ENCODE results near the gene DTWD2. TPM values are rescaled to one million over a fixed set of nuclear protein-coding genes. Genes with fewer than 3 reads are reported as not detected.

DTWD2 gene
- total RNA-seq, 1 experiment from 2014 or later: 10.0 TPM

GRCh38 chr5:119022773-119023172 is 34.4 kb upstream of the DTWD2 start:
- DNase-seq (ENCODE audit: low read depth, low spot score) (no peak), ATAC-seq (no peak)
- Histone ChIP-seq H3K4me1 (ENCODE audit: control insufficient read depth, insufficient read depth, low read length) (no peaks in the 10 kb centered on the region), H3K36me3 (ENCODE audit: control insufficient read depth, insufficient read depth, low read length) (no peaks in the 10 kb centered on the region), H3K27me3 (ENCODE audit: control insufficient read depth, insufficient read depth, low read length) (no peaks in the 10 kb centered on the region), H3K9me3 (ENCODE audit: control insufficient read depth, insufficient read depth, low read depth, low read length) (no peaks in the 10 kb centered on the region), H3K4me3 (ENCODE audit: low read depth in 2 of 2, low read length in 2 of 2) (no peak overlapping the region), H3K27ac (ENCODE audit: low read length) (no peak overlapping the region)
- intact Hi-C loops (cut with micrococcal nuclease; ENCODE audit: unreplicated experiment) (loop anchor here (2.0 to 10.0 kb wide), 2 partner anchors 312 to 390 kb away; no protein-coding TSS in a partner anchor), in situ Hi-C loops (cut with HindIII; ENCODE audit: low pct_unique_long_range_greater_than_20kb, low sequenced_read_pairs) (no loop called here)
- TF ChIP-seq TCF7L2 (IDR thresholded peaks at IDR 0.05; ENCODE audit: low read depth, low read length) (no peak), POLR2AphosphoS5 (IDR thresholded peaks at IDR 0.05; ENCODE audit: low read depth, low read length) (no peak), SIN3A (IDR thresholded peaks at IDR 0.05; ENCODE audit: borderline replicate concordance, insufficient read depth, low read depth, low read length) (no peak), CTCF (IDR thresholded peaks at IDR 0.05) (no peak)
- TF ChIP-seq, protein P1, sequence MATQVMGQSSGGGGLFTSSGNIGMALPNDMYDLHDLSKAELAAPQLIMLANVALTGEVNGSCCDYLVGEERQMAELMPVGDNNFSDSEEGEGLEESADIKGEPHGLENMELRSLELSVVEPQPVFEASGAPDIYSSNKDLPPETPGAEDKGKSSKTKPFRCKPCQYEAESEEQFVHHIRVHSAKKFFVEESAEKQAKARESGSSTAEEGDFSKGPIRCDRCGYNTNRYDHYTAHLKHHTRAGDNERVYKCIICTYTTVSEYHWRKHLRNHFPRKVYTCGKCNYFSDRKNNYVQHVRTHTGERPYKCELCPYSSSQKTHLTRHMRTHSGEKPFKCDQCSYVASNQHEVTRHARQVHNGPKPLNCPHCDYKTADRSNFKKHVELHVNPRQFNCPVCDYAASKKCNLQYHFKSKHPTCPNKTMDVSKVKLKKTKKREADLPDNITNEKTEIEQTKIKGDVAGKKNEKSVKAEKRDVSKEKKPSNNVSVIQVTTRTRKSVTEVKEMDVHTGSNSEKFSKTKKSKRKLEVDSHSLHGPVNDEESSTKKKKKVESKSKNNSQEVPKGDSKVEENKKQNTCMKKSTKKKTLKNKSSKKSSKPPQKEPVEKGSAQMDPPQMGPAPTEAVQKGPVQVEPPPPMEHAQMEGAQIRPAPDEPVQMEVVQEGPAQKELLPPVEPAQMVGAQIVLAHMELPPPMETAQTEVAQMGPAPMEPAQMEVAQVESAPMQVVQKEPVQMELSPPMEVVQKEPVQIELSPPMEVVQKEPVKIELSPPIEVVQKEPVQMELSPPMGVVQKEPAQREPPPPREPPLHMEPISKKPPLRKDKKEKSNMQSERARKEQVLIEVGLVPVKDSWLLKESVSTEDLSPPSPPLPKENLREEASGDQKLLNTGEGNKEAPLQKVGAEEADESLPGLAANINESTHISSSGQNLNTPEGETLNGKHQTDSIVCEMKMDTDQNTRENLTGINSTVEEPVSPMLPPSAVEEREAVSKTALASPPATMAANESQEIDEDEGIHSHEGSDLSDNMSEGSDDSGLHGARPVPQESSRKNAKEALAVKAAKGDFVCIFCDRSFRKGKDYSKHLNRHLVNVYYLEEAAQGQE (IDR thresholded peaks at IDR 0.05; ENCODE audit: insufficient read depth in 1 of 2, low read depth in 2 of 2, low read length in 1 of 2): no peak
- CTCF ChIA-PET: interaction anchor here (1.5 kb wide), 1 partner anchor 389 kb away, joined by 6 read pairs; no protein-coding TSS in a partner anchor
- POLR2A ChIA-PET: no interaction called here
- BruUV-seq (replicated peaks): no TSS peak

- intact Hi-C loops (cut with micrococcal nuclease; ENCODE audit: unreplicated experiment) (loop anchor here (2.0 to 10.0 kb wide), 2 partner anchors 313 to 391 kb away; no protein-coding TSS in a partner anchor), in situ Hi-C loops (cut with HindIII; ENCODE audit: low pct_unique_long_range_greater_than_20kb, low sequenced_read_pairs) (no loop called here)
- Histone ChIP-seq H3K27ac (ENCODE audit: low read length) (no peak overlapping the region), H3K27me3 (ENCODE audit: control insufficient read depth, insufficient read depth, low read length) (no peaks in the 10 kb centered on the region), H3K4me3 (ENCODE audit: low read depth in 2 of 2, low read length in 2 of 2) (no peak overlapping the region), H3K9me3 (ENCODE audit: control insufficient read depth, insufficient read depth, low read depth, low read length) (no peaks in the 10 kb centered on the region), H3K4me1 (ENCODE audit: control insufficient read depth, insufficient read depth, low read length) (no peaks in the 10 kb centered on the region), H3K36me3 (ENCODE audit: control insufficient read depth, insufficient read depth, low read length) (no peaks in the 10 kb centered on the region)
- ATAC-seq (peak; percentile 60; the same call in 1 of the 2 replicates), DNase-seq (ENCODE audit: low read depth, low spot score) (peak; percentile 30)
- ChIA-PET CTCF (interaction anchor here (1.5 kb wide), 2 partner anchors 313 to 390 kb away, joined by 6 read pairs; no protein-coding TSS in a partner anchor), POLR2A (no interaction called here)
- no peak for TF ChIP-seq TCF7L2 (IDR thresholded peaks at IDR 0.05; ENCODE audit: low read depth, low read length)
- TF ChIP-seq, protein P1 (IDR thresholded peaks at IDR 0.05; ENCODE audit: insufficient read depth in 1 of 2, low read depth in 2 of 2, low read length in 1 of 2): no peak
- no peak for TF ChIP-seq POLR2AphosphoS5 (IDR thresholded peaks at IDR 0.05; ENCODE audit: low read depth, low read length)
- no peak for TF ChIP-seq SIN3A (IDR thresholded peaks at IDR 0.05; ENCODE audit: borderline replicate concordance, insufficient read depth, low read depth, low read length)
- TF ChIP-seq CTCF (IDR thresholded peaks at IDR 0.05): peak; percentile 42; the same call in 1 of the 2 replicates
- BruUV-seq (replicated peaks): no TSS peak
Measured at GRCh38 chr5:119022017-119022745, 33.8 kb upstream of the DTWD2 start.
